Mucosa of stomach (tissue), 1 donor: ENCODE results near the gene ZBTB17.
"Not testable (repeated sequence)": the region's sequence is repeated elsewhere in the genome, so short reads cannot be mapped to it uniquely, and the experiment has no call there.

Experiments used
- H3K27me3 ChIP-seq: one replicate; pipeline ENCODE4 v1.7.0; 2013; ENCODE audit warnings: mild to moderate bottlenecking, low read length; ENCODE audit not compliant: control insufficient read depth, insufficient read depth
- H3K36me3 ChIP-seq: one replicate; pipeline ENCODE4 v1.7.0; 2013; ENCODE audit warnings: low read length; ENCODE audit not compliant: control insufficient read depth, insufficient read depth
- H3K4me1 ChIP-seq: one replicate; pipeline ENCODE4 v1.7.0; 2013; ENCODE audit warnings: mild to moderate bottlenecking, low read length; ENCODE audit not compliant: control insufficient read depth, insufficient read depth
- H3K4me3 ChIP-seq: one replicate; pipeline ENCODE4 v1.7.0; 2013; ENCODE audit warnings: low read length
- H3K9ac ChIP-seq: one replicate; pipeline ENCODE4 v1.7.0; 2013; ENCODE audit warnings: mild to moderate bottlenecking, low read length, moderate library complexity
- H3K9me3 ChIP-seq: one replicate; pipeline ENCODE4 v1.7.0; 2013; ENCODE audit warnings: mild to moderate bottlenecking, low read length, moderate library complexity; ENCODE audit not compliant: control insufficient read depth
- donor health status: Pancreatic carcinoma.

ZBTB17 gene

GRCh38 chr1:15992582-15993500, 16.9 kb upstream of the ZBTB17 start:
- Histone ChIP-seq H3K9me3 (no peaks in the 10 kb centered on the region), H3K4me1 (no peaks in the 10 kb centered on the region), H3K4me3 (no peak overlapping the region), H3K36me3 (no peaks in the 10 kb centered on the region), H3K9ac (no peak overlapping the region), H3K27me3 (peaks cover 2% of the 10 kb centered on the region)

GRCh38 chr1:15992187-15992553, 16.3 kb upstream of the ZBTB17 start:
- no peaks in the 10 kb centered on the region for H3K36me3 ChIP-seq
- H3K4me1 ChIP-seq, result no peaks in the 10 kb centered on the region
- peaks cover 2% of the 10 kb centered on the region for H3K27me3 ChIP-seq
- no peaks in the 10 kb centered on the region for H3K9me3 ChIP-seq
- H3K9ac ChIP-seq, result no peak overlapping the region
- no peak overlapping the region for H3K4me3 ChIP-seq

- H3K27me3 ChIP-seq, result peaks cover 2% of the 10 kb centered on the region
- H3K9me3 ChIP-seq, result no peaks in the 10 kb centered on the region
These were observed 15.7 kb upstream of the ZBTB17 start for GRCh38 chr1:15991427-15992186.

GRCh38 chr1:15989776-15990175, 13.9 kb upstream of the ZBTB17 start:
- no peaks in the 10 kb centered on the region for H3K4me1 ChIP-seq
- peaks cover 2% of the 10 kb centered on the region for H3K27me3 ChIP-seq
- H3K36me3 ChIP-seq, result no peaks in the 10 kb centered on the region
- no peaks in the 10 kb centered on the region for H3K9me3 ChIP-seq
- H3K4me3 ChIP-seq, result no peak overlapping the region
- no peak overlapping the region for H3K9ac ChIP-seq

More at GRCh38 chr1:15991427-15992186, 15.7 kb upstream of the ZBTB17 start:
- Histone ChIP-seq H3K4me3 (no peak overlapping the region), H3K36me3 (no peaks in the 10 kb centered on the region), H3K9ac (no peak overlapping the region), H3K4me1 (no peaks in the 10 kb centered on the region)

GRCh38 chr1:15988856-15989736, 13.2 kb upstream of the ZBTB17 start:
- no peaks in the 10 kb centered on the region for H3K4me1 ChIP-seq
- no peak overlapping the region for H3K4me3 ChIP-seq
- H3K9ac ChIP-seq, result no peak overlapping the region
- no peaks in the 10 kb centered on the region for H3K36me3 ChIP-seq
- H3K27me3 ChIP-seq, result peaks cover 2% of the 10 kb centered on the region
- H3K9me3 ChIP-seq, result no peaks in the 10 kb centered on the region

- Histone ChIP-seq H3K27me3 (no peaks in the 10 kb centered on the region), H3K9me3 (no peaks in the 10 kb centered on the region), H3K4me3 (no peak overlapping the region), H3K9ac (no peak overlapping the region), H3K36me3 (no peaks in the 10 kb centered on the region), H3K4me1 (no peaks in the 10 kb centered on the region)
These were observed 9.9 kb upstream of the ZBTB17 start for GRCh38 chr1:15985611-15986297.

GRCh38 chr1:15983275-15983674, 7.4 kb upstream of the ZBTB17 start:
- H3K27me3 ChIP-seq, result no peaks in the 10 kb centered on the region

GRCh38 chr1:15981679-15982078, 5.8 kb upstream of the ZBTB17 start:
- no peaks in the 10 kb centered on the region for H3K9me3 ChIP-seq
- no peaks in the 10 kb centered on the region for H3K4me1 ChIP-seq
- no peaks in the 10 kb centered on the region for H3K27me3 ChIP-seq
- H3K4me3 ChIP-seq, result no peak overlapping the region
- H3K9ac ChIP-seq, result no peak overlapping the region
- no peaks in the 10 kb centered on the region for H3K36me3 ChIP-seq

More at GRCh38 chr1:15983275-15983674, 7.4 kb upstream of the ZBTB17 start:
- Histone ChIP-seq H3K9ac (no peak overlapping the region), H3K9me3 (no peaks in the 10 kb centered on the region), H3K4me3 (no peak overlapping the region), H3K36me3 (no peaks in the 10 kb centered on the region), H3K4me1 (no peaks in the 10 kb centered on the region)

- not testable (repeated sequence) for H3K9ac ChIP-seq, H3K36me3 ChIP-seq, H3K9me3 ChIP-seq, H3K27me3 ChIP-seq, H3K4me3 ChIP-seq
- peaks cover 12% of the 10 kb centered on the region for H3K4me1 ChIP-seq
These were observed 2.0 kb upstream of the ZBTB17 start for GRCh38 chr1:15977947-15978346.

- Histone ChIP-seq H3K27me3 (no peaks in the 10 kb centered on the region), H3K9ac (peak overlapping the region; percentile 62), H3K4me1 (peaks cover 12% of the 10 kb centered on the region), H3K4me3 (peak overlapping the region; percentile 54), H3K9me3 (no peaks in the 10 kb centered on the region), H3K36me3 (no peaks in the 10 kb centered on the region)
These were observed 520 bp downstream of the ZBTB17 start for GRCh38 chr1:15975358-15975804.

GRCh38 chr1:15974855-15975254, 1.0 kb downstream of the ZBTB17 start:
- H3K9ac ChIP-seq, result peak overlapping the region; percentile 62
- H3K4me1 ChIP-seq, result peaks cover 12% of the 10 kb centered on the region
- H3K9me3 ChIP-seq, result no peaks in the 10 kb centered on the region
- no peaks in the 10 kb centered on the region for H3K36me3 ChIP-seq
- no peaks in the 10 kb centered on the region for H3K27me3 ChIP-seq
- H3K4me3 ChIP-seq, result peak overlapping the region; percentile 54
